ENCODE results near the gene IFNA13.
"Not testable (repeated sequence)": the region's sequence is repeated elsewhere in the genome, so short reads cannot be mapped to it uniquely, and the experiment has no call there.

IFNA13 gene

DNA sequence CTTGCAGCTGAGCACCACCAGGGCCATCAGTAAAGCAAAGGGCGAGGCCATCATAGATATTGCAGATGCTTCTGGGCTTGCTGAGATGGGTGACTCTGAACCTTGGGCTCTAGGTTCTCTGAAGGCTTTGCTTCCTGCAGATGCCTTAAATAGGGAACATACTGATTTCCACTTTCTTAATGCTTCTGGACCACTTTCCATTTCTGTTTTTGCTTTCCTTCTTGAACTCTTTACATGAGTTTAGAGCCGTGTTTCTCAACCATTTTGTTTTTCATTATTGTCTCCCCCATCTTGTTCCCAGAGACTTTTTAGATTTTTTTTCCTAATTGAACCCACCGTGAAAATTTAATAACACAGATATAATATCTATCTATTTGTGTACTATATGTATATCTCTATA is at the start of gene IFNA13:
Gene IFNA13 (minus strand): TSS at position 101 of the 400 bp plus-strand sequence. CDS start 47 bp downstream, at position 54.
- DNase-seq: no peak

DNA sequence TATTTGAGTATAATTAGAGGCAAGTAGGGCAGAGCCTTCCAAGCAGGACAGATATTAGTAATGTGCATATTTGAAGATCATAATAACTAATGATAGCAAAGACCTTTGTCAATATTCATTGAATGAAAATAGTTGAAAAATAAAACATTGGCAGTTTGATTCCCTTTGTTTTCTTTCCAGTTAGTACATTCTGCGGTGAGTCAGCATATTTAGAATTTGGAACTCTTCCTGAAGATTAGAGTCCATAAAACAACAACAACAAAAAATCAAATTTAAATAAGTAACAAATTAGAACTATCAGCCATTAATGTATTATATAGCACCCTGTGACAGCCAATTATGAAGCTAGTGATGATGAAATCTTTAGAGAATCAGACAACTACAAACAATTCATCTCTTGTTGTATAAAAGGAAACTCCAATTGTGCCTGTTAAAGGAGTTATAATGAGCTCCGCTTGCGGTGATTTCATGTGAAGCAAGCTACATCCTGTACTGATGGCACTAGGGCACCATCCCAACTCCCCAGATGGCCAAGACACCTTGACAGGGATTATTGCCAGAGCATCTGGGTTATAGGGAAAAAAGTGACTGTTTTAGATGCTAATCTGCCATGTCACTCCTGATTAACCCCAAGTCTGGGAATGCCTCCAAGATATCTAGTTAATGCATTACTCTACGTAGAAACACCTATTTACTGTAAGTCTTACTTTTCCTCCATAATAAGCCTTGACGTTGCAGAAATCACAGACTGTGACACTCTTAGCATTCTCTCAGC is 47.8 kb upstream of the IFNA13 start:
- DNase-seq: peak; percentile 69

DNA sequence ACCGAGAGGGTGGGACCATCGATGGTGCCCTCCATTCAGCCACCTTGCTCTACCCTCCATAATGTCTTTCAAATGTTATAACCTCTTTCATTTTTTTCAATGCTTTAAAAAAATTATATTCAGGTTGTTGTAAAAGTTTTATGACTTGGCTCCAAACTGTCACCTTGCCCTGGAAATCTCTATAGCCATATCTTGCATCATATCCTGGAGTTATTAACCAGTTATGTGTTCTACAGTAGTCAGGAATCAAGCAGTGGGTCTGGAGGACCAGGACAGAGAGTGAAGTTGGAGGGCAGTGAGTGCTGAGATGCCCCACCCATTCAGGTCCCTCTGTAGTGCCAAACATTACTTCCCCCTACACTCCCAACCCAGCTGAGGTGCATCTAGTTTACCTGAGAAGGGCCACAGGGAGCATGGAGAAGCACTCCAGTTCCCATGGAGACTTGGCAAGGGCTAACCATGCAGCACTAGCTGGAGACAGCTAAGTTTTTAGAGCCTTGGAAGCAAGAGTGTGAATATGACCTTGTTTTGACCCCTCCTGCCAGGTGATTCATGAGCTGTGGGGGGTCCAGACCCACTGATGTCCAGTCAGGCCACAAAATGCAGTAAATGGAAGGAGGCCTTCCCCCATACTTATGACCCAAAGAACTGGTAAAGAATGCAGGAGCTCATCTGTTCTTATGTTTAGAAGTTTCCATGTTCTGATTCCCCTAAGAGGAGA is 46.5 kb upstream of the IFNA13 start:
- DNase-seq: no peak

DNA sequence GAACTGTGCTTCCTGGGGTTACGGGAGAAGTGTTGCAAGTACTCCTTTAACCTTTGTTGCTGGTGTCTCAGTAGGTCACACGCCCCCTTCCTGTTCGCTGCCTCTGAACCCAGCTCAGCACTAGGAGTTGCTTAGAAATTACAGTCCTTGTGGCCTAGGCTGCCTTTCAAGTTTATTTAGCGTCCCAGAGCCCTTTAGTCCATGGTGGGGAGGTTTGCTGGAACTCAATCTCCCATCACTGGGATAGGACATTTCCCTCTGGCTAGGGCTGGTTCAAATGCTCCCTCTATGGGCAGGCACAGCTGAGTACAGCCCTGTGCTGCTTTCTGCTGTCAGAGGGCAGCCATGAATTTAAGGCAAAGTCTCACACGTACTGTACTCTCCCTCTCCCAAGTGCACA is 45.8 kb upstream of the IFNA13 start:
- DNase-seq: no peak

DNA sequence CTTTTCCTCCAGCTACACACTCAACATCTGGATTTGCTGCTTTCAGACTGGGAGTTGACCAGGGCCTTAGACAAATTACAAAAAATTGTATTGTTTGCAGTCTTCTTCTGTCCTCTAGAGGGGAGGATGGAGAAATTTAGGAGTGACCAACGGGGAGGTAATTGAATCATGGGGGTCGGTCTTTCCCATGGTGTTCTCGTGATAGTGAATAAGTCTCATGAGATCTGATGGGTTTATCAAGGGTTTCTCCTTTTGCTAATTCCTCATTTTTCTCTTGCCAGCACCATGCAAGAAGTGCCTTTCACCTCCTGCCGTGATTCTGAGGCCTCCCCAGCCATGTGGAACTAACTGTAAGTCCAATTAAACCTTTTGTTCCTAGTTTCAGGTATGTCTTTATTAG is 45.3 kb upstream of the IFNA13 start:
- DNase-seq: no peak

DNA sequence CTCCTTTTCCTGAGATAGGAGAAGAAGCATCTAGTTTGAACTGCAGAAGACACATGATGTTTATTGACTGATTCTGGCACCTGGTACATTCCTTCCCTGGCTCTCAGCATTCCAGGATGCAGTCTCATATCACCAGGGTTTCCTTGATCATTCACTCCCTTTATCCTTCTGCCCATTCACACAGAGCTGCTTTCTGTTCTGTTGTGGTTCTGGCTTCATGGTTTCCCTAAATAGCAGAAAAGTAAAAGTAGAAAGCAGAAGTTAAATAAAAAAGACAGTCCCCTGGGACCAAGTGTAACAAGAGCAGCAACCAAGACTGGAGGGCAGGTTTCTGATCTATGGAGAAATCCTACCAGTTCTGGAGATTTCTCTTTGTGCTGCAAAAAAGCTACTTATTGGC is 44.2 kb upstream of the IFNA13 start:
- DNase-seq: no peak

DNA sequence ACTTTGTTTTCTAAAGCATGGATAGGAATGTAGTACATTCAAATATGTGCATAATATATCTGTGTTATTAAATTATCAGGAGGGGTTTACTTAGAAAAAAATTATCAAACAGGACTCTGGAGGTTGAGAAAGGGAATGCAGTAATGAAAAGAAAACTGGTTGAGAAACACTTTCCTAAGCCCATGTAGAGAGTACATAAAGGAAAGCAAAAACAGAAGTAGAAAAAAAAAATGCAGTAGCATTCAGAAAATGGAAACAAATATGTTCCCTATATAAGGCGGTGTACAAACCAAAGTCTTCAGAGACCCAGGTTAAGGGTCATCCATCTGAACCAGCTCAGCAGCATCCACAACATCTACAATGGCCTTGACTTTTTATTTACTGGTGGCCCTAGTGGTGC is 41.0 kb upstream of the IFNA13 start, which contains the start of gene IFNA8:
Gene IFNA8 (plus strand): TSS at position 301 of the 400 bp plus-strand sequence. CDS start 60 bp downstream, at position 361.
- DNase-seq: no peak

DNA sequence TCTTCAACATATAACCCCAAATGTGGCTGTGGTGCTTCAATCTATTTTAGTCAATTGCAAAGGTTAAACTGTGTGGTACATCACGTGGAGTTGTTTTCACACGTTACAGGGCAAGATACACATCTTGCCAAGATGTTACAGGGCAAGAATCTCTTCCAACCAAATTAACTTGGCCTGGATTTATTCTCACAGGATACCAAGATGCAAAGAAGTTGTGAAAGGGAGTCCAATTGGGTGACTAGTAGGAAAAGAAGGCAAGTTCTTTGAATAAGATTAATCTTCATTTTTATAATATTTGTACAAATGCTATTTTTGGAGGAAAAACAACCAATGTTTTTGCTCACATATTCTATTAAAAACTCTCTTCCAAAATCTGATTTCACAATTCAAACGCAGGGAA is 36.3 kb upstream of the IFNA13 start:
- DNase-seq: no peak

DNA sequence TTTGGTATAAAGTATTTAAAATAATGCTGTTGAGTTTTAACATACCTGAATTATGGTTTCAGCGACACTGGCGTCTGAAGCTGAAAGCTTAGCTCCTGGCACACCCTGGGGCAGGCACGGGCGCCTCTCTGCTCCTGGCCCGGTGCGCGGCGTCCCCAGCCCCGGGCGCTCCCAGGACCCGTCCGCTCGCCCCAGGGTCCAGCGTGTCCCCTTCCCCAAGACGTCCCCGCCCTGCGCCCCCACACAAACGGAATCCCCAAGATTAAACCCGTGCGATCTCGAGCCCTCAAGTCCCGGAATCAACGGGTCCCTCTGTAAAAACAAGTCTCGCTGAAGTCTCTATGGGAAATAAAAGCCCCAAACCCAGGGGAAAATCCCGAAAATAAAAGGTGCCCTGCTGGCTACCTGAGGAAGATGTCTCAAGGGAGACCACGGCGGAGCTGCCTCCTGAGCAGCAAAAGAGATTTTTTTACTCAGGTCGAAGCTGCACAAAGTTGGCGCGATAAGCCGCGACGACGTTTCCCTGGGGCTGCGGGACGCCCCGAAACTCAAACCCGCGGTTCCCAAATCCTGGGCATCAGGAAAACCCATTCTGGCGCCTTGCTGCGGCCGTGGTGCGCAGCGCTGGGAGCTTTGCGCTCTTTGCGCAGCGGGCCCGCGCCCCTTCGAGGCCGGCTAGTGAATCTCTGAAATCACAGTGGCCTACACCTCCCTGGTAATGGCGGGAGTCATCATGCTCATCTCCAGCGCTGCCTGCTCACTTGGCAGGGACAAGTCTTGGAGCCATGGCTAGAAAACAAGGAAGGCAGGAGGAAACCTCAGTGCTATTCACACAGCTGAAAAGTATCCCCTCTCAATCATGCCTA is 34.8 kb upstream of the IFNA13 start:
- no peak for DNase-seq

DNA sequence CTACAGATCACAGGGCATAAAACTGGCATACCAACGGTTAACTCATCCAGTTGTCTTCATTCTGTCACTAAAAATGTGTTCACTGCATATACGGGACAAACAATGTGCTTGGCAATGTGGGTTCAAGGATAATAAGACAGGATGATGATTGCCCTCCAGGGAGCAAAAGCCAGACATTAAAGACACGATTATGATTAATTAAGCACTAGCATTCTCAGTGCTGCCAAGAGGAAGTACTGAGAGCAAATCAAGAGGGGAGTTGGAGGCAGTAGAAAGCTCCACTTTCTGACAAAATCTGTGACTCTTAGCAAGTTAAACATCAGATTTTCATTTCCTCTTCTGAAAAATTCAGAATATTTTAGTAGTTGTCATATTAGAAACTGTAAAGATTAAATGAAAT is 32.1 kb upstream of the IFNA13 start:
- DNase-seq: no peak

DNA sequence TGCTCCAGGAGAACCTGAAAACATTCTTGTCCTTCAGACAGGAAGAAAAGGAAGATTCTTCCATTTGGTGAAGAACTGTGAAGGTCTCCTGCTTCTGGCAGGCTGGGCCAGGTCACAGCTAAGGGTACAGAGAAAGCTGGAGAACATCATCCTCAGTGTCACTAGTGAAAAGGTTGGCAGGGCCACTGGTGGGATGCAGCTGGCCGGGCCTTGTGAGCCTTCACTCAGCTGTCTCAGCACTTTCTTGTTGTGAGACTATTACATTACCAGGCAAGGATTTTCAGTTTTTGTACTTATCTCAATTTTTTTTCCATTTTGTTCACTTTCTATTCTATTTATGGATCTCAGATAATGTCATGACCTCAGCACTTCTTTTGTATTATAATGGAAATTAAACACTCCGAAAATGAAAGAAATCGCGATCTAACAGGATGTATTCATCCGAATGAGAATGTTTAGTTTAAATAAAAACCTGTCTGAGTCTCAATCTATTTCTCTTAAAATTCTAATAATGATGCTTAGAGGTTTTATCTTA is 31.2 kb upstream of the IFNA13 start:
- DNase-seq: no peak

DNA sequence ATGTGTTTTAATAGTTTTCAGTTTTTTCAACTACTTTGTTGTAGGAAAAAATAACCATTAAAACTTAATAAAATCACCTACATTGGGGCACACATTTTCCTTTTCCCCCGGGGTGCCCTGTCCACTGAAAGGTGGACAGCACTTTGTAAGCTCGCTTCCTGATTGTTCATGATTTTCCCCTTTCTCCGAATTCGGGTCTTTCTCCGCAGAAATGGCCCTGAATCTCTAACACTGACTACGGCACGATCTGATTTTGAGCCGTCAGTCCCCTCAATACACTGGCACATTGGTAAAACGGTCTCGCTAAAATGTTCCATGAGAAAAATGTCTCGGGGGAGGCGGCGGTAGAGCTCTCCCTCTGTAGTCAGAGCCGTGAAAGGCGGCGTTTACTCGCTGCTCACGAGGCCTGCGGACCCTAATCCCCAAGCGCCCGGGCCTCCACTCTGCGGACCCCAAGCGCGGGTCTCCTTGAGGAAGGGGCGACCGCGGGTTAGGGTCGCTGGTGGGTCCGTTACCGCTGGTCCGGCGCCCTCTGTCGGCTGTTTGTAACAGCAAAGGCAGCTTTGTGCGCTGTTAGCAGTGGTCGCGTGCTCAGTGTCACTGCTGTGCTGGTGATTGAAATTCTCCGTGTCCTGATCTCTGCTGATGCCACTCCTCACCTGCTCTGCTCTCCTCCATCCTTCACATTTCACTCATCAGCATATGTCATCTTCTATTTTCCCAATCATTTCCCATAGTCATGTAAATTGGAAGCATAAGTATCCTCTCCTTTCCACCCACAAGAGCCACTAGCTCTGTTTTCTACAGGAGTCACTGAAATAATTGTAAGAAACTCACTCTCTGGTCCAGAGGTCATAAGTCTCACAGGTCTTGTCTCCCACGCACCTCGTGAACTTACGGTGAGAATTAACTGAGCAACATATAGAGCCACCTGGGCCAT is 28.2 kb upstream of the IFNA13 start:
- no peak for DNase-seq

DNA sequence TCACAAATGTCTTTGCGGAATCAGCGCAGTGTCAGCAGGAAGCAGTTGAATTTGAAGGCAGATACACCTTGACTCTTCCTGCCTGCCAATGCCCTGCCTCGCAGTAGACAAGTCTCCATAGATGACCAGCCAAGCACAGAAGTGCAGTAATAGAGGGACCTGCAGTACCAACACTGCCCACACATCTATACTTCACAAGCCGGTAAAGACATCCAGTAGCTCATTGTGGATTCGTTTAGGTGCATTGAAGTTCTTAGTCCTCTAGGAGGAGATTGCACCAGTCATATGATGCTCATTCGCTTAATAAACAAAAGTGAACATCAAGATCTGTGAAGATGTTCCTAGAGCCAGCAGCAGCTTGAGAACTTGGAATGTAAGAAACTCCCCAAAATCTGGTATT is 24.4 kb upstream of the IFNA13 start:
- peak; percentile 1 for DNase-seq

DNA sequence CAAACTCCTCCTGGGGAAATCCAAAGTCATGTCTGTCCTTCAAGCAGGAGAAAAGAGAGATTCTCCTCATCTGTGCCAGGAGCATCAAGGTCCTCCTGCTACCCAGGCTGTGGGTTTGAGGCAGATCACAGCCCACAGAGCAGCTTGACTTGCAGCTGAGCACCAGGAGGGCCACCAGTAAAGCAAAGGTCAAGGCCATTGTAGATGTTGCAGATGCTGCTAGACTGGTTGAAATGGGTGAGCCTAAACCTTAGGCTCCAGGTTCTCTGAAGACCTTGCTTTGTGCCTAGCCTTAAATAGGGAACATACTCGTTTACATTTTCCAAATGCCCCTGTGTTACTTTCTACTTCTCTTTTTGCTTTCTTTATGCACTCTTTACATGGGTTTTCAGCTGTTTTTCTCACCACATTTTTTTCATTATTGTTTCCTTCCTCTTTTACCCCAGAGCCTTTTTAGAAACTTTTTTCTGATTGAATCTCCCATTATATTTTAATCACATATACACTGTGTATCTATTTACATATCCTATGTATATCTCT is 17.3 kb upstream of the IFNA13 start, which contains the start of gene IFNA2:
Gene IFNA2 (minus strand): TSS at position 268 of the 540 bp plus-strand sequence. CDS start 69 bp downstream, at position 199.
- no peak for DNase-seq

DNA sequence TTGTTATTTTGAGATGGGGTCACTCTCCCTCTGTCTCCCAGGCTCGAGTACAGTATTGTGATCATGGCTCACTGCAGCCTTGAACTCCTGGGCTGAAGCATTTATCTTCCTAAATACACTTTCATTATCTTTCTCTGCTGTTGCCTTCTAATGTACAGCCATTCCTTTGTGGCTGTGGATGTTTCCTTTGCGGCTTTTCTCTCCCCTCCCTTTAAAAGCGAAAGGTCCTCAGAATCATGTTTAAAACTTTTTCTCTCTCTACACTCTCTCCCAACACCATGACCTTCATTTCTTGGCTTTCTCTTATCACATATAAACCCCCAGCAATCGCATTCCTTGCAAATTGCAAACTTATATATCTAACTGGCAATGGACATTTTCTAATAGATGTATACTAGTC is 15.8 kb upstream of the IFNA13 start:
- no peak for DNase-seq

DNA sequence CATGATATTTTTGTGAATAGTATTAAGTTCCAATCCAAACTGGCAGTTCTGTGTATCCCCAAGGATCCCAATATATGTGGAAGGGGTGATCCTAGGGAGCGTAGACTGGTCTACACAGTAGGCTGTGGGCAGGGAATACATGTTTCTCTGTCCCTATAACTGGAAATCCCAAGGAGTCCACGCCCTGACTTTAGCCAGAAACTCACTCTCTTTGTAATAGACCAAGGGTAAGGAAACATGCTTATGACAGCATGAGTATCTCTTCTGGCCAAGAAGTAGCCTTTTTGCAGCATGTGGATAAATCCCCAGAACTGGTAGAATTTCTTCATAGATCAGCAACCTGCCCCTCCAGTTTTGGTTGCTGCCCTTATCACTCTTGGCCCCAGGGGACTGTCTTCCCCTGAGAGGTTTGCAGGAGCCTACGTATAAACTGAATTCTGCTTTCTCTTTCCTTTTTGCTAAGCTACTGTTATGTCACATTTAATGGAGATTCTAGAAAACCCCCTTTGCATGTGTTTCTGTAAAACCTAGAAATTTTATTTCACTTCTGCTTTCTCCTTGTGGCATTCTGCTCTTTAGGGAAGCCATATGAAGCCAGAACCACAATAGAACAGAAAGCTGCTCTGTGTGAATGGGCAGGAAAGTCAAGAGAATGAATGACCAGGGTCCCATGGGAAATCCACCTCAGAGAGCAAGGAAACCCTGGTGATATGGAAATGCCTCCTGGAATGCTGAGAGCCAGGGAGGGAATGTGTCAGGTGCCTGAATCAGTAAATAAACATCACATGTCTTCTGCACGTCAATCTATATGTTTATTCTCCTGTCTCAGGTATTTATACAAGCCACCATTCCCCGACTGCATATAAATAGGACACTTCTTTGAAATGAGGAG is 13.8 kb upstream of the IFNA13 start:
- DNase-seq: no peak

DNA sequence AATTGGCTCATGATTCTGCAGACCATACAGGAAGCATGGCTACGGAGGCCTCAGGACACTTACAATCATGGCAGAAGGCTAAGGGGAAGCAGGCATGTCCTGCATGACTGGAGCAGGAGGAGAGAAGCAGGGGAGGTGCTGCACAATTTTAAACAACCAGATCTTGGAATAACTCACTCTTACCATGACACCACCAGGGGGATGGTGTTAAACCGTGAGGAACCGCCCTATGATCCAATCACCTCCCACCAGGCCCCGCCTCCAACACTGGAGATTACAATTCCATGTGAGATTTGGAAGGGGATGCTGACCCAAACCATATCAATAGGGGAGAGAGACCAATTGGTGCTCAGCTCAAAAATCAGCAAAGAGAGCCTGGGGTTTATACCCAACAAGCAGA is 3.6 kb upstream of the IFNA13 start:
- DNase-seq: not testable (repeated sequence)

DNA sequence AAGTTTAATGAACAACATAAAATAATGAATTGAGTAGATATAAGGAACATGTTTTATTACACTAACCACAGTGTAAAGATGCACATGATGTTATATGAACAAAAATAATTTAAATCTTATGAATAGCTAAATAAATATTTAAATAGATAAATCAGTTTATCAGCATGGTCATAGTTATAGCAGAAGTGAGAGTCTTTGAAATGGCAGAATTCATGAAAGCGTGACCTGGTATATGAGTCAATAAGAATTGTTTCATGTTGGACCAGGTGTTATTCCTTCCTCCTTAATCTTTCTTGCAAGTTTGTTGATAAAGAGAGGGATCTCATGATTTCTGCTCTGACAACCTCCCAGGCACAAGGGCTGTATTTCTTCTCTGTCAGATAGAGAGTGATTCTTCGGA is 688 bp downstream of the IFNA13 start:
- not testable (repeated sequence) for DNase-seq

DNA sequence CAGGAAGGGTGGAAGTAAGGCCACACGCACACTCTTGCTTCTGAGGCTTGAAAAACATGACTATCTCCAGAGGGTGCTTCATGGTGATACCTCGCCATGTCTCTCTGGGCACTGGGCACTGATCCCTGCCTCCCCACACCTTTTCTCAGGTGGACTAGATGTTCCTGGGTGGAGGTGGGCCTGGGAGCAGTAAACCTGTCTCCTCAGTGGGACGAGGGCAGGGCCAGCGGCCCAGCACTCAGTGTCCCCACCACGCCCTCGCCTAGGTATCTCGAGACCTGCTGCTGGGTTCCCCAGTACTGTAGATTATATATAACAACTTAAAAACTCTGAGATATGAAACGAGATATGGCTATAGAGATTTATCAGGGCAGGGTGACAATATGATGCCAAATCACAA is 5.6 kb downstream of the IFNA13 start:
- DNase-seq: no peak

Measured in DMS 273 treated with DMSO at 0.1 percent for 48 hours (cell line).